Naive thymus-derived CD4-positive, alpha-beta T cell (primary cell): Measurements from ENCODE around the gene MAGOHB. TPM values are rescaled to one million over a fixed set of nuclear protein-coding genes. Genes with fewer than 3 reads are reported as not detected.
"Not testable (repeated sequence)": the region's sequence is repeated elsewhere in the genome, so short reads cannot be mapped to it uniquely, and the experiment has no call there.

Experiments
- ATAC-seq: fragments of 150-1000 bp; cut with Tn5 transposase; 2 replicates; pipeline ENCODE4 v1.10.0; 2021; ENCODE audit warnings: mild to moderate bottlenecking, moderate library complexity
- CTCF ChIA-PET: fragments of 350-600 bp; sonication (Branson Sonifier 250); formaldehyde crosslinking; loops from one replicate; lab custom pipeline; 2021; ENCODE audit warnings: antibody characterized with exemption; lab: Charles Lee
- POLR2A ChIA-PET: fragments of 350-600 bp; sonication (Branson Sonifier 250); formaldehyde crosslinking; loops from one replicate; lab custom pipeline; 2021; ENCODE audit warnings: antibody characterized with exemption, inconsistent platforms; lab: Charles Lee
- DNase-seq, 9 donors: peaks; one replicate each; pipeline versions ENCODE4 v3.0.0 to v3.0.0-alpha.2; 2020 to 2022; ENCODE audit warnings: mixed read lengths in 1 of 9
- H3K27ac ChIP-seq: one replicate; pipeline ENCODE4 v1.7.0; 2013; ENCODE audit warnings: mild to moderate bottlenecking, low read depth, low read length, moderate library complexity
- H3K27me3 ChIP-seq, 2 donors: one replicate each; pipeline ENCODE4 v1.7.0; 2013; ENCODE audit warnings: low read length in 2 of 2, mild to moderate bottlenecking in 2 of 2, moderate library complexity in 2 of 2; ENCODE audit not compliant: control insufficient read depth in 2 of 2, insufficient read depth in 2 of 2
- H3K36me3 ChIP-seq, 3 experiments: 1 replicate in 2 of 3; 2 replicates in 1 of 3; pipeline ENCODE4 v1.7.0; 2013; ENCODE audit warnings: low read length in 3 of 3, mild to moderate bottlenecking in 3 of 3, moderate library complexity in 1 of 3; ENCODE audit not compliant: insufficient read depth in 3 of 3, control insufficient read depth in 2 of 3
- H3K4me1 ChIP-seq, 2 donors: one replicate each; pipeline ENCODE4 v1.7.0; 2013; ENCODE audit warnings: low read length in 2 of 2, mild to moderate bottlenecking in 2 of 2, moderate library complexity in 1 of 2; ENCODE audit not compliant: control insufficient read depth in 2 of 2, insufficient read depth in 2 of 2
- H3K4me3 ChIP-seq: 2 replicates; pipeline ENCODE4 v1.7.0; 2013; ENCODE audit warnings: mild to moderate bottlenecking, low read length
- H3K9me3 ChIP-seq, 3 experiments: 1 replicate in 2 of 3; 2 replicates in 1 of 3; pipeline ENCODE4 v1.7.0; 2013; ENCODE audit warnings: low read length in 3 of 3; ENCODE audit not compliant: control insufficient read depth in 2 of 3
- H3K27ac Mint-ChIP-seq, 9 donors: one replicate each; pipeline ENCODE4 v1.8.0; 2020 to 2022; ENCODE audit warnings: mixed read lengths in 9 of 9, mild to moderate bottlenecking in 8 of 9, moderate library complexity in 5 of 9, inconsistent platforms in 2 of 9
- H3K27me3 Mint-ChIP-seq, 5 donors: one replicate each; pipeline ENCODE4 v1.8.0; 2021 to 2022; ENCODE audit warnings: mixed read lengths in 5 of 5, mild to moderate bottlenecking in 1 of 5
- H3K36me3 Mint-ChIP-seq, 5 donors: one replicate each; pipeline ENCODE4 v1.8.0; 2020 to 2022; ENCODE audit warnings: mixed read lengths in 5 of 5, mild to moderate bottlenecking in 3 of 5, inconsistent platforms in 1 of 5
- H3K4me1 Mint-ChIP-seq, 7 donors: one replicate each; pipeline ENCODE4 v1.8.0; 2020 to 2022; ENCODE audit warnings: mixed read lengths in 7 of 7, mild to moderate bottlenecking in 3 of 7, inconsistent platforms in 1 of 7
- H3K4me3 Mint-ChIP-seq, 10 donors: one replicate each; pipeline ENCODE4 v1.8.0; 2020 to 2022; ENCODE audit warnings: mild to moderate bottlenecking in 10 of 10, mixed read lengths in 10 of 10, moderate library complexity in 6 of 10, inconsistent platforms in 2 of 10
- H3K9me3 Mint-ChIP-seq, 11 donors: one replicate each; pipeline ENCODE4 v1.8.0; 2020 to 2022; ENCODE audit warnings: mixed read lengths in 11 of 11, mild to moderate bottlenecking in 4 of 11, inconsistent platforms in 1 of 11, moderate library complexity in 1 of 11
- intact Hi-C, 2 donors: fragments of 100-400 bp; cut with micrococcal nuclease; formaldehyde crosslinking; loops; one replicate each; pipeline ENCODE4 v1.15.1; 2023
- polyA plus RNA-seq, 2 donors: library from polyadenylated mRNA; unstranded; fragments of 300-500 nt; fragmentation: Illumina TruSeq; gene quantifications; one replicate each; pipeline ENCODE4 v1.2.3, GENCODE V29; 2021
- total RNA-seq, 6 experiments: library from RNA in 5 of 6; stranded (reverse) in 5 of 6; gene quantifications; 1 replicate in 5 of 6; 2 replicates in 1 of 6; pipeline ENCODE4 v1.2.3 and lab custom pipeline; 2021 to 2026

MAGOHB gene
- total and polyA plus RNA-seq, 7 experiments from 2014 or later = 12.1 to 61.6 (median 26.0) TPM

DNA sequence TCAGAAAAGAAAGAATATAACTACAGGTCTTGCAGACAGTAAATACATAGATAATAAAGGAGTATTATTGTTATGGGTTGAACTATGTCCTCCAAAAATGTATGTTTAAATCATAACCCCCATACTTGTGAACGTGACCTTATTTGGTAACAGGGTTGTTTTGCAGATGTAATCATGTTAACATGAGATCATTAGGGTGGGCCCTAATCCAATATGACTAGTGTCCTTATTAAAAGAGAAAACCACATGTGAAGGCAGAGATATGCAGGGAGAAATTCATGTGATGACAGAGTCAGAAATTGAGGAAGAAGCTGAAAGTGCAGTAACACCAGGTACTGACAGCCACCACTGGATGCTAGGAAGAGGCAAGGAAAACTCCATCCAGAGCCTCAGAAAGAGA lies 29.0 kb downstream of the MAGOHB start:
- POLR2A ChIA-PET = interaction anchor here (0.6 kb wide), 1 partner anchor 84 kb away, joined by 10 read pairs; no protein-coding TSS in a partner anchor
- no peak overlapping the region for H3K27ac Mint-ChIP-seq
- H3K9me3 Mint-ChIP-seq = peaks cover 0 to 21% (median 2%) of the 10 kb centered on the region in 11 donors

DNA sequence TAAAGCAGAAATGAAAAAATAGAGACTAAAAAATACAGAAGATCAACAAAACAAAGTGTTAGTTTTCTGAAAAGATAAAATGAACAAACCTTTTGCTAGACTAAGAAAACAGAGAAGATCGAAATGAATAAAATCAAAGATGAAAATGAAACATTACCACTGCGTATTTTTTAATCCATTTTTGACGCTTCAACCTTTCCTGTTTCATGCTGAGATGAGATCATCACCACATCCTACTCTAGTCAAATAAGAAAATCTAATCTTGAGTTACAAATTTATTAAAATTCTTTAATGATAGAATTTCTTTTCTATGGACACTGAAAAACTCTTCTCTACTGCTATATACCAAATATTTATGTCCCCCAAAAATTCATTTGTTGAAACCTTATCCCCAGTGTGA lies 30.7 kb downstream of the MAGOHB start:
- H3K9me3 ChIP-seq = no peaks in the 10 kb centered on the region
- CTCF ChIA-PET = no interaction called here
- no peak overlapping the region for H3K27ac Mint-ChIP-seq

More for the DNA sequence above, 29.0 kb downstream of the MAGOHB start:
- H3K27me3 ChIP-seq = no peaks in the 10 kb centered on the region
- H3K27me3 Mint-ChIP-seq = no peaks in the 10 kb centered on the region
- H3K4me1 ChIP-seq = no peaks in the 10 kb centered on the region
- CTCF ChIA-PET = no interaction called here
- no peak overlapping the region for H3K27ac ChIP-seq
- intact Hi-C loops = no loop called here
- ATAC-seq (no peak), DNase-seq (no peak)
- H3K4me1 Mint-ChIP-seq = peaks cover 0 to 1% (median 0%) of the 10 kb centered on the region in 7 donors
- peaks cover under 1 to 53% (median 43%) of the 10 kb centered on the region in 5 donors for H3K36me3 Mint-ChIP-seq
- no peaks in the 10 kb centered on the region for H3K9me3 ChIP-seq
- no peak overlapping the region for H3K4me3 ChIP-seq
- no peaks in the 10 kb centered on the region for H3K36me3 ChIP-seq
- no peak overlapping the region for H3K4me3 Mint-ChIP-seq

GRCh38 chr12:10582133-10582532 lies 31.3 kb downstream of the MAGOHB start:
- Mint-ChIP-seq H3K36me3 (peaks cover 0 to 36% (median 32%) of the 10 kb centered on the region in 5 donors), H3K9me3 (peaks cover 0 to 21% (median 2%) of the 10 kb centered on the region in 11 donors)
- H3K4me1 ChIP-seq, H3K4me1 Mint-ChIP-seq, H3K27ac ChIP-seq, H3K4me3 ChIP-seq, ATAC-seq, CTCF ChIA-PET, POLR2A ChIA-PET, H3K9me3 ChIP-seq, H3K4me3 Mint-ChIP-seq, H3K27me3 ChIP-seq, intact Hi-C loops, H3K36me3 ChIP-seq, DNase-seq, H3K27me3 Mint-ChIP-seq, H3K27ac Mint-ChIP-seq: not testable (repeated sequence)

More for the DNA sequence above, 30.7 kb downstream of the MAGOHB start:
- no peak overlapping the region for H3K27ac ChIP-seq
- no peak overlapping the region for H3K4me3 ChIP-seq
- POLR2A ChIA-PET = no interaction called here
- H3K36me3 ChIP-seq = no peaks in the 10 kb centered on the region
- Mint-ChIP-seq H3K27me3 (no peaks in the 10 kb centered on the region), H3K4me1 (peaks cover 0 to 4% (median 0%) of the 10 kb centered on the region in 7 donors), H3K4me3 (no peak overlapping the region), H3K9me3 (peaks cover 0 to 21% (median 2%) of the 10 kb centered on the region in 11 donors), H3K36me3 (peaks cover 0 to 41% (median 37%) of the 10 kb centered on the region in 5 donors)
- DNase-seq (no peak), ATAC-seq (no peak)
- H3K4me1 ChIP-seq = no peaks in the 10 kb centered on the region
- H3K27me3 ChIP-seq = no peaks in the 10 kb centered on the region
- intact Hi-C loops = no loop called here

DNA sequence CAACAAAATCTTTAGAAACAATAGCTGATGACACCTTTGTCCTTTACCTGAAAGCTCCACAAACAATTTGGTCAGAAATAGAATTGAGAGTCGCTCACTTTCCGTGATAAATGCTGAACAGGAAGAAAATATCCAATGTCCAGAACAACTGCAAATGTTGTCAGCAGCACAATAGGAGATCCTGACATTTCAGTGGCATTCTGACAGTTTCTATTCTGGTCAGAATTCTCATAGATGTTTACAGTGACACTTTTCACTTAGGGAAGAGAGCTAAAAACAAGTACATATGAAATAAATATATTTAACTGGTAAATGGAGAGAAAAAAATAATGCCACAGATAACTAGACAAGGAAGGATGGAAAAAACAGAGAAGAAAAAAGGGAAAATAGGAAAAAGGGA lies 39.1 kb downstream of the MAGOHB start:
- Mint-ChIP-seq H3K4me1 (peaks cover 0 to 2% (median 0%) of the 10 kb centered on the region in 7 donors), H3K4me3 (no peak overlapping the region), H3K27me3 (peaks cover 0 to 7% (median 5%) of the 10 kb centered on the region in 5 donors), H3K9me3 (peaks cover 0 to 2% (median 0%) of the 10 kb centered on the region in 11 donors), H3K27ac (no peak overlapping the region), H3K36me3 (no peaks in the 10 kb centered on the region)
- H3K4me1 ChIP-seq = no peaks in the 10 kb centered on the region
- no peaks in the 10 kb centered on the region for H3K9me3 ChIP-seq
- no peak overlapping the region for H3K27ac ChIP-seq
- no peaks in the 10 kb centered on the region for H3K27me3 ChIP-seq
- intact Hi-C loops = no loop called here
- CTCF ChIA-PET = interaction anchor here (0.7 kb wide), 1 partner anchor 56 kb away, joined by 3 read pairs; no protein-coding TSS in a partner anchor
- no peaks in the 10 kb centered on the region for H3K36me3 ChIP-seq
- no peak for ATAC-seq
- DNase-seq = no peak
- no peak overlapping the region for H3K4me3 ChIP-seq
- POLR2A ChIA-PET = no interaction called here

GRCh38 chr12:10572021-10572490 lies 41.4 kb downstream of the MAGOHB start:
- H3K4me3 Mint-ChIP-seq, H3K36me3 ChIP-seq, H3K27me3 ChIP-seq, H3K9me3 ChIP-seq, CTCF ChIA-PET, H3K4me3 ChIP-seq, H3K4me1 Mint-ChIP-seq, H3K27ac Mint-ChIP-seq, H3K27ac ChIP-seq, H3K36me3 Mint-ChIP-seq, H3K4me1 ChIP-seq, POLR2A ChIA-PET, ATAC-seq, intact Hi-C loops, H3K9me3 Mint-ChIP-seq, DNase-seq: not testable (repeated sequence)
- H3K27me3 Mint-ChIP-seq = peaks cover 7 to 11% (median 10%) of the 10 kb centered on the region in 5 donors

DNA sequence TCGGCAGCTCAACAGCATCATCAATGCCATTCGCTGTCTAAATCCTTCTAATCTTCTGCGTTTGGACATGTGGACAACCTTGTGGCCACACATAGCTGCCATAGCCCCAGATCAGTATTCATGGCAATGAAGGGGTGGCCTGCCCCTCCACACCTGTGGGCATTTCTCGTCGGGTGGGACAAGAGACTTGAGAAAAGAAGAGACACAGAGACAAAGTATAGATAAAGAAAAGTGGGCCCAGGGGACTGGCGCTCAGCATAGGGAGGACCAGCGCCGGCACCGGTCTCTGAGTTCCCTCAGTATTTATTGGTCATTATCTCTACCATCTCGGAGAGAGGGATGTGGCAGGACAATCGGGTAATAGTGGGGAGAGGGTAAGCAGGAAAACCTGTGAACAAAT lies 42.3 kb downstream of the MAGOHB start:
- ATAC-seq = no peak
- H3K36me3 Mint-ChIP-seq = no peaks in the 10 kb centered on the region

DNA sequence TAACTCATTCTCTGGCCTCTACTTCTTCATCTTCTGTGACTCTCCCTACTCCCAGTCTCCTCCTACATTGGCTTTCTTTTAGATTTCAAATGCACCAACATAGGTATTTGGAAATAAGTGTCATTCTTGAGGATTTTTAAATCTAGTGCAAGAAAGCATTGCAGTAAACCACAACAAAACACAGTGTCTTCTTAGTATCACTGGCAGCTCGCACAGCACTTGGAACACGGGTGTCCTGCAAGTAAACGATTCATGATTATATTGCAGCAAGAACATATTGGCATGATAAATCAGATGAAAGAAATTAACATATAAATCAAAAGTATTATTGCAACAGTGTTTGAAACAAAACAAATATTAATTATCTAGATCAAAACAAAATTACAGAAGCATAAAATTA lies 45.6 kb downstream of the MAGOHB start:
- H3K4me3 Mint-ChIP-seq = no peak overlapping the region
- peaks cover 0 to 2% (median 0%) of the 10 kb centered on the region in 11 donors for H3K9me3 Mint-ChIP-seq
- peaks cover 7 to 34% (median 20%) of the 10 kb centered on the region in 5 donors for H3K27me3 Mint-ChIP-seq
- Histone ChIP-seq H3K27ac (no peak overlapping the region), H3K36me3 (no peaks in the 10 kb centered on the region), H3K9me3 (no peaks in the 10 kb centered on the region), H3K4me1 (peaks cover 0 to 6% of the 10 kb centered on the region in 2 donors), H3K27me3 (no peaks in the 10 kb centered on the region), H3K4me3 (no peak overlapping the region)
- no peak for ATAC-seq
- H3K27ac Mint-ChIP-seq = no peak overlapping the region
- H3K36me3 Mint-ChIP-seq = no peaks in the 10 kb centered on the region
- no peaks in the 10 kb centered on the region for H3K4me1 Mint-ChIP-seq
- CTCF ChIA-PET = interaction anchor here (0.7 kb wide), 1 partner anchor 332 kb away, joined by 3 read pairs; no protein-coding TSS in a partner anchor
- intact Hi-C loops = no loop called here
- POLR2A ChIA-PET = no interaction called here
- DNase-seq = no peak

More for the DNA sequence above, 42.3 kb downstream of the MAGOHB start:
- no peak overlapping the region for H3K4me3 ChIP-seq
- Mint-ChIP-seq H3K4me1 (no peaks in the 10 kb centered on the region), H3K27me3 (peaks cover 7 to 16% (median 14%) of the 10 kb centered on the region in 5 donors), H3K4me3 (no peak overlapping the region), H3K27ac (no peak overlapping the region), H3K9me3 (peaks cover 0 to 2% (median 0%) of the 10 kb centered on the region in 11 donors)
- no peaks in the 10 kb centered on the region for H3K36me3 ChIP-seq
- H3K27ac ChIP-seq = no peak overlapping the region
- peaks cover 0 to 6% of the 10 kb centered on the region in 2 donors for H3K4me1 ChIP-seq
- intact Hi-C loops = no loop called here
- ChIA-PET CTCF (interaction anchor here (0.6 kb wide), 1 partner anchor 10 kb away, joined by 3 read pairs; no protein-coding TSS in a partner anchor), POLR2A (no interaction called here)
- no peaks in the 10 kb centered on the region for H3K9me3 ChIP-seq
- H3K27me3 ChIP-seq = no peaks in the 10 kb centered on the region
- no peak for DNase-seq
